Peyer's patch (tissue), 4 donors: ENCODE data around the gene FBXW2. TPM values are rescaled to one million over a fixed set of nuclear protein-coding genes. Genes with fewer than 3 reads are reported as not detected.

Experiments
- DNase-seq, 3 donors: peaks; one replicate each; pipeline ENCODE4 v3.0.0-alpha.2; 2017 to 2019
- H3K27ac ChIP-seq, 4 donors: fragments of 200-600 bp; sonication (generic); one replicate each; pipeline ENCODE4 v1.5.1; 2016 to 2019
- H3K27me3 ChIP-seq, 2 donors: fragments of 200-600 bp; sonication (generic); one replicate each; pipeline ENCODE4 v1.5.1; 2019
- H3K36me3 ChIP-seq, 3 donors: fragments of 200-600 bp; sonication (generic); one replicate each; pipeline ENCODE4 v1.5.1; 2016 to 2019
- H3K4me1 ChIP-seq, 4 donors: fragments of 200-600 bp; sonication (generic); one replicate each; pipeline ENCODE4 v1.5.1; 2016 to 2019
- H3K4me3 ChIP-seq, 4 donors: fragments of 200-600 bp; sonication (generic); 1 replicate in 3 of 4; 2 replicates in 1 of 4; pipeline ENCODE4 v1.5.1; 2016 to 2019; ENCODE audit warnings: mild to moderate bottlenecking in 1 of 4
- H3K9me3 ChIP-seq, 4 donors: fragments of 200-600 bp; sonication (generic); one replicate each; pipeline ENCODE4 v1.5.1; 2016 to 2019; ENCODE audit warnings: mild to moderate bottlenecking in 1 of 4
- POLR2A ChIP-seq, 2 donors: fragments of 450-650 bp; IDR thresholded peaks; one replicate each; pipeline ENCODE4 v1.5.1; 2017; ENCODE audit warnings: antibody characterized with exemption in 2 of 2, mild to moderate bottlenecking in 2 of 2, moderate library complexity in 2 of 2
- total RNA-seq, 4 donors: library from RNA; depleted of rRNA; stranded (reverse); fragments of >200 nt; gene quantifications; one replicate each; pipeline ENCODE4 v1.1.0, GENCODE V29; 2016
- TF ChIP-seq, protein P1 (sequence below), 6 experiments: fragments of 450-650 bp in 4 of 6; fragments of 200-600 bp in 2 of 6; sonication (generic) in 1 of 6; IDR thresholded peaks; one replicate each; pipeline ENCODE4 v1.5.1; 2017 to 2019; ENCODE audit warnings: antibody characterized with exemption in 6 of 6, mild to moderate bottlenecking in 3 of 6, moderate library complexity in 1 of 6

The FBXW2 gene
- total RNA-seq, 4 donors from 2014 or later: 70.5 to 93.3 (median 82.8) TPM

DNA sequence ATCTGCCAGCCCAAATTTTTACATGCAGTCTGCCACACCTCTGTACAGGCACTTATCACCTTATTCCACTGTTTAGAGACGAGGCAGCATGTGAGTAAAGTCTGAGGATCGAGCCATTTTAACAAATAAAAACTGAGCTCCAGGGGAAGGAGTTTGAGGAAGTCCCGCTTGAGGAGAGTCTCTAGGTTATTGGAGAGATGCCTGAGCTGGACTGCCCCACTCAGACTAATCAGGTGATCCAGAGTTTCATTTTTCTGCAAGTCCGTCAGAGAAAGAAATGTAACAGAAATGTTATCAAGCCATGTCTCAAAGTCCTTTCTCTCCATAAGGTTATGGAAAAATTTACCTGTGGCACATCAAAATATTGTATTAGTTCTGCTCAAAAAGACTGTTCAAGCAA, 5.3 kb downstream of the FBXW2 start:
- Histone ChIP-seq H3K4me3 (no peak overlapping the region), H3K36me3 (peaks cover 0 to 30% (median 0%) of the 10 kb centered on the region in 3 donors), H3K4me1 (peaks cover 0 to 16% (median 1%) of the 10 kb centered on the region in 4 donors), H3K27ac (no peak overlapping the region), H3K27me3 (no peaks in the 10 kb centered on the region), H3K9me3 (no peaks in the 10 kb centered on the region)
- no peak for TF ChIP-seq POLR2A (IDR thresholded peaks at IDR 0.05)
- TF ChIP-seq, protein P1, sequence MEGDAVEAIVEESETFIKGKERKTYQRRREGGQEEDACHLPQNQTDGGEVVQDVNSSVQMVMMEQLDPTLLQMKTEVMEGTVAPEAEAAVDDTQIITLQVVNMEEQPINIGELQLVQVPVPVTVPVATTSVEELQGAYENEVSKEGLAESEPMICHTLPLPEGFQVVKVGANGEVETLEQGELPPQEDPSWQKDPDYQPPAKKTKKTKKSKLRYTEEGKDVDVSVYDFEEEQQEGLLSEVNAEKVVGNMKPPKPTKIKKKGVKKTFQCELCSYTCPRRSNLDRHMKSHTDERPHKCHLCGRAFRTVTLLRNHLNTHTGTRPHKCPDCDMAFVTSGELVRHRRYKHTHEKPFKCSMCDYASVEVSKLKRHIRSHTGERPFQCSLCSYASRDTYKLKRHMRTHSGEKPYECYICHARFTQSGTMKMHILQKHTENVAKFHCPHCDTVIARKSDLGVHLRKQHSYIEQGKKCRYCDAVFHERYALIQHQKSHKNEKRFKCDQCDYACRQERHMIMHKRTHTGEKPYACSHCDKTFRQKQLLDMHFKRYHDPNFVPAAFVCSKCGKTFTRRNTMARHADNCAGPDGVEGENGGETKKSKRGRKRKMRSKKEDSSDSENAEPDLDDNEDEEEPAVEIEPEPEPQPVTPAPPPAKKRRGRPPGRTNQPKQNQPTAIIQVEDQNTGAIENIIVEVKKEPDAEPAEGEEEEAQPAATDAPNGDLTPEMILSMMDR (IDR thresholded peaks at IDR 0.05): no peak
- no peak for DNase-seq

DNA sequence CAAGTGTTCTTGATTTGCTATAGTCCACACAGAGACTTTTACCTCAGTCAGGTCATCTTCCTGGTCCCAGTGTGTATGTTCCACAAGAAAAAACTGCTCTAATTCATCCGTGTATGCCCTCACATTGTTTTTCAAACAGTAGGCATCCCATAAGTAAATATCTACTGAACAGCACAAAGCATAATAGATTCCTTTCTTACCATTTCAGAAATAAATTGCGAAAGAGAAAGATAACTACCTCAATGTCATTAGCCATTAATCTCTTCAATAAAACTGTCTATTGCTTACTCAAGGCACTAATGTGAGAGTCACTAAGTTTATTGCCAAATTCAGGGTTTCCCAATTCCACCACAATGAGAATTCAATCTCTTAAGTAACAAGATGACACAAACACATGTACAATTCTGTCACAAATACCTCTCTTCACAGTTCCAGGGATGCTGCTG, 9.6 kb downstream of the FBXW2 start:
- Histone ChIP-seq H3K27me3 (no peaks in the 10 kb centered on the region), H3K9me3 (no peaks in the 10 kb centered on the region), H3K27ac (no peak overlapping the region), H3K4me3 (no peak overlapping the region), H3K4me1 (peaks cover 0 to 4% (median 0%) of the 10 kb centered on the region in 4 donors), H3K36me3 (peaks cover 0 to 43% (median 0%) of the 10 kb centered on the region in 3 donors)
- no peak for DNase-seq
- no peak for TF ChIP-seq POLR2A (IDR thresholded peaks at IDR 0.05)
- TF ChIP-seq, protein P1 (IDR thresholded peaks at IDR 0.05): no peak

- Histone ChIP-seq H3K27ac (no peak overlapping the region), H3K27me3 (no peaks in the 10 kb centered on the region), H3K9me3 (no peaks in the 10 kb centered on the region), H3K36me3 (peaks cover 0 to 47% (median 0%) of the 10 kb centered on the region in 3 donors), H3K4me1 (no peaks in the 10 kb centered on the region), H3K4me3 (no peak overlapping the region)
- DNase-seq: no peak
- no peak for TF ChIP-seq POLR2A (IDR thresholded peaks at IDR 0.05)
- TF ChIP-seq, protein P1 (IDR thresholded peaks at IDR 0.05): no peak
These were observed 12.0 kb downstream of the FBXW2 start for GRCh38 chr9:120781236-120781635.

- H3K4me1 ChIP-seq: no peaks in the 10 kb centered on the region
- DNase-seq: no peak
- TF ChIP-seq POLR2A (IDR thresholded peaks at IDR 0.05): no peak
- TF ChIP-seq, protein P1 (IDR thresholded peaks at IDR 0.05): no peak
- H3K4me3 ChIP-seq: no peak overlapping the region
- no peak overlapping the region for H3K27ac ChIP-seq
- H3K27me3 ChIP-seq: no peaks in the 10 kb centered on the region
- peaks cover 0 to 47% (median 0%) of the 10 kb centered on the region in 3 donors for H3K36me3 ChIP-seq
- no peaks in the 10 kb centered on the region for H3K9me3 ChIP-seq
These were observed 12.8 kb downstream of the FBXW2 start for GRCh38 chr9:120780367-120780766.

- no peak for TF ChIP-seq POLR2A (IDR thresholded peaks at IDR 0.05)
- TF ChIP-seq, protein P1 (IDR thresholded peaks at IDR 0.05): no peak
- Histone ChIP-seq H3K27me3 (no peaks in the 10 kb centered on the region), H3K9me3 (no peaks in the 10 kb centered on the region), H3K27ac (no peak overlapping the region), H3K4me3 (no peak overlapping the region), H3K36me3 (peaks cover 0 to 57% (median 0%) of the 10 kb centered on the region in 3 donors), H3K4me1 (no peaks in the 10 kb centered on the region)
- DNase-seq: no peak
These were observed 14.0 kb downstream of the FBXW2 start for GRCh38 chr9:120779227-120779626.

- Histone ChIP-seq H3K4me1 (no peaks in the 10 kb centered on the region), H3K4me3 (no peak overlapping the region), H3K36me3 (peaks cover 0 to 61% (median 0%) of the 10 kb centered on the region in 3 donors), H3K9me3 (no peaks in the 10 kb centered on the region), H3K27me3 (no peaks in the 10 kb centered on the region), H3K27ac (no peak overlapping the region)
- TF ChIP-seq POLR2A (IDR thresholded peaks at IDR 0.05): no peak
- TF ChIP-seq, protein P1 (IDR thresholded peaks at IDR 0.05): no peak
- no peak for DNase-seq
These were observed 14.5 kb downstream of the FBXW2 start for GRCh38 chr9:120778758-120779157.
